OCI-LY7 (cell line): Measurements from ENCODE around the gene ZMYND15.

Experiments used
- CTCF ChIP-seq: fragments of 200-600 bp; sonication (generic); conservative IDR thresholded peaks from 2 replicates; pipeline ENCODE4 v1.5.1; 2014; ENCODE audit warnings: mild to moderate bottlenecking, antibody characterized with exemption, low read length, moderate library complexity, mixed read lengths
- EZH2phosphoT487 ChIP-seq: fragments of 200-600 bp; sonication (generic); IDR thresholded peaks from 2 replicates; pipeline ENCODE4 v1.6.1; 2018; ENCODE audit warnings: low read depth, borderline replicate concordance, mild to moderate bottlenecking, mixed run types, antibody characterized with exemption, low read length, moderate library complexity, mixed read lengths

DNA sequence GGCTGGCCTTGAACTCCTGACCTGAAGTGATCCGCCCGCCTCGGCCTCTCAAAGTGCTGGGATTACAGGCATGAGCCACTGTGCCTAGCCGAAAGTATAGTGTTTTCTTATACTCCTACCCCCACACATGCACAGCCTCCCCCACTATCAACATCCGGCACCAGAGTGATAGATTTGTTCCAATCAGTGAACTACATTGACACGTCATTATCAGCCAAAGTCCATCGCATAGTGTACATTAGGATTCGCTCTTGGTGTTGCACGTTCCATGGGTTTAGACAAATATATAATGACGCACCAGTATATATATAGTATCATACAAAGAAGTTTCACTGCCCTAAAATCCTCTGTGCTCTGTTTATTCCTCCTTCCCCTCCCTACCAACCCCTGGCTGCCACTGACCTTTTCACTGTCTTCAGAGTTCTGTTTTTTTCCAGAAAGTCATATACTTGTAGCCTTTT is 20.2 kb downstream of the ZMYND15 start:
- TF ChIP-seq CTCF (no peak), EZH2phosphoT487 (no peak)
